ENCODE measurements around the gene LINGO1. TPM values are rescaled to one million over a fixed set of nuclear protein-coding genes. Genes with fewer than 3 reads are reported as not detected.

LINGO1 gene
- total RNA-seq, 1 donor from 2014 or later = 18.7 TPM

GRCh38 chr15:77622209-77622933, 10.3 kb downstream of the LINGO1 start:
- TF ChIP-seq, protein P1, sequence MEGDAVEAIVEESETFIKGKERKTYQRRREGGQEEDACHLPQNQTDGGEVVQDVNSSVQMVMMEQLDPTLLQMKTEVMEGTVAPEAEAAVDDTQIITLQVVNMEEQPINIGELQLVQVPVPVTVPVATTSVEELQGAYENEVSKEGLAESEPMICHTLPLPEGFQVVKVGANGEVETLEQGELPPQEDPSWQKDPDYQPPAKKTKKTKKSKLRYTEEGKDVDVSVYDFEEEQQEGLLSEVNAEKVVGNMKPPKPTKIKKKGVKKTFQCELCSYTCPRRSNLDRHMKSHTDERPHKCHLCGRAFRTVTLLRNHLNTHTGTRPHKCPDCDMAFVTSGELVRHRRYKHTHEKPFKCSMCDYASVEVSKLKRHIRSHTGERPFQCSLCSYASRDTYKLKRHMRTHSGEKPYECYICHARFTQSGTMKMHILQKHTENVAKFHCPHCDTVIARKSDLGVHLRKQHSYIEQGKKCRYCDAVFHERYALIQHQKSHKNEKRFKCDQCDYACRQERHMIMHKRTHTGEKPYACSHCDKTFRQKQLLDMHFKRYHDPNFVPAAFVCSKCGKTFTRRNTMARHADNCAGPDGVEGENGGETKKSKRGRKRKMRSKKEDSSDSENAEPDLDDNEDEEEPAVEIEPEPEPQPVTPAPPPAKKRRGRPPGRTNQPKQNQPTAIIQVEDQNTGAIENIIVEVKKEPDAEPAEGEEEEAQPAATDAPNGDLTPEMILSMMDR (IDR thresholded peaks at IDR 0.05; ENCODE audit: unreplicated experiment) = no peak
- no peak for DNase-seq (ENCODE audit: low spot score in 2 of 2, unreplicated experiment in 2 of 2)
- no peaks in the 10 kb centered on the region for H3K9me3 Mint-ChIP-seq
- no peak overlapping the region for H3K4me3 Mint-ChIP-seq
- H3K27me3 Mint-ChIP-seq (ENCODE audit: low read depth) = no peaks in the 10 kb centered on the region
- peak overlapping the region; percentile 50 for H3K27ac Mint-ChIP-seq
- peaks cover 36% of the 10 kb centered on the region for H3K4me1 Mint-ChIP-seq
- H3K36me3 Mint-ChIP-seq = no peaks in the 10 kb centered on the region

DNA sequence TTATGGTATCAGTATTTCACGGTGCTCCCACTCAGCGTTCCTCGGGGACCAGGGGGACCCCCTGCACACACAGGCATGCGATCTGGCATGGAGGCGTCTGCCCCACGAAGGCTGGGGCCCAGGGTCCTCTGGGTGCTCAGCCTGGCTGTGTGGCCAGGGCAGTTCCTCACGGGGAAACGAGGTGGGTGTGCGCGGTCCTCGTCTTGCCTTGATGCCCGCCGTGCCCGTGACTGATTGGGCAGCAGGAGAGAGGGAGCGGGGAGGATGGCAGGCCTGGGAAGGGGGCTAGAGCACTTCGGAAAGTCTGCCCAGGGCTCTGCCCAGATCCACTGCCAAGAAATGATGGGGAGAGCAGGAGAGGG, 10.9 kb downstream of the LINGO1 start:
- Mint-ChIP-seq H3K36me3 (no peaks in the 10 kb centered on the region), H3K4me3 (no peak overlapping the region), H3K27me3 (ENCODE audit: low read depth) (no peaks in the 10 kb centered on the region), H3K27ac (peak overlapping the region; percentile 50), H3K4me1 (peaks cover 36% of the 10 kb centered on the region), H3K9me3 (no peaks in the 10 kb centered on the region)
- no peak for DNase-seq (ENCODE audit: low spot score in 2 of 2, unreplicated experiment in 2 of 2)
- TF ChIP-seq, protein P1 (IDR thresholded peaks at IDR 0.05; ENCODE audit: unreplicated experiment) = no peak

DNA sequence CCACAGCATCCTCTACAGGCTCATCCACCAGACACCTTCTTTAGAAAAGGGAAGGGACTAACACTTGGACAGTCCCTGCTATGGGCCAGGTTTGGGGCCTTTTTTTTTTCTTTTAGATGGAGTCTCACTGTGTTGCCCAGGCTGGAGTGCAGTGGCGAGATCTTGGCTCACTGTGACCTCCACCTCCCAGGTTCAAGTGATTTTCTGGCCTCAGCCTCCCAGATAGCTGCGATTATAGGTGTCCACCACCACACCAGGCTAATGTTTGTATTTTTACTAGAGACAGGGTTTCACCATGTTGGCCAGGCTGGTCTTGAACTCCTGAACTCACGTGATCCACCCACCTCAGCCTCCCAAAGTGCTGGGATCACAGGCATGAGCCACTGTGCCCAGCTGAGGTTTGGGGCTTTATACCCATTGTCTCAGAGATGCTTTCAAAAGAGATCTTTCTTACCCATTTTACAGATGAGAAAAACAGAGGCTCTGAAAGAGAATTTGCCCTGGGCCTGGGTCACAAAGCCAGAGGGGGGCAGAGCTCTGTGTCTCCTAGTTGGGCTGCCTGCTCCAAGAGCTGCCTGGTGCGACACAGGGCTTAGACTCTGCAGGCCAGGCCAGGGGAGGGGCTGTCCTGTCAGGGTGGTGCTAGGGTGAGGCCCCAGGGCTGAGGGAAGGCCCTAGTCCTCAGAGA, 11.6 kb downstream of the LINGO1 start:
- Mint-ChIP-seq H3K4me3 (no peak overlapping the region), H3K4me1 (peaks cover 36% of the 10 kb centered on the region), H3K27ac (no peak overlapping the region), H3K27me3 (ENCODE audit: low read depth) (no peaks in the 10 kb centered on the region), H3K36me3 (no peaks in the 10 kb centered on the region), H3K9me3 (no peaks in the 10 kb centered on the region)
- TF ChIP-seq, protein P1 (IDR thresholded peaks at IDR 0.05; ENCODE audit: unreplicated experiment) = no peak
- no peak for DNase-seq (ENCODE audit: low spot score in 2 of 2, unreplicated experiment in 2 of 2)

DNA sequence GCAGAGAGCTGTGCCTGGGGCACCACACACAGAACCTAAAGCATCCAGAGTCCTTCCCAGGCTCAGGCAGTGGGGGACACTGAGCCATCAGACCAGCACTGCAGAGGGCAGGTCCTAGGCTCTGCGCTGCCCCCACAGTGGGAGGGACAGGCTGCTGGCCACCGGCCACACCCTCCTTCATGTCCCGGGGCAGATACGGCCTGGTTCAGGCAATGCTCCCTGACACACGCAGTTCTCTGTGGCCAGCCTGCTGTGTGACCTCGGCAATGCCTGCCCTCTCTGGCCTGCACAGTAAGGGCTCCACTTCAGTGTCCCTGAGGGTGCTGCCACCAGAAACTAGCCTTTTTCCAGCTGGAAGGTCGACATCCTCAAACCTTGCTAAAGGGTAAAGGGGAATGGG, 12.4 kb downstream of the LINGO1 start:
- no peaks in the 10 kb centered on the region for H3K27me3 Mint-ChIP-seq (ENCODE audit: low read depth)
- no peak overlapping the region for H3K4me3 Mint-ChIP-seq
- peaks cover 34% of the 10 kb centered on the region for H3K4me1 Mint-ChIP-seq
- H3K36me3 Mint-ChIP-seq = no peaks in the 10 kb centered on the region
- DNase-seq (ENCODE audit: low spot score in 2 of 2, unreplicated experiment in 2 of 2) = no peak
- H3K27ac Mint-ChIP-seq = no peak overlapping the region
- no peaks in the 10 kb centered on the region for H3K9me3 Mint-ChIP-seq
- TF ChIP-seq, protein P1 (IDR thresholded peaks at IDR 0.05; ENCODE audit: unreplicated experiment) = no peak

DNA sequence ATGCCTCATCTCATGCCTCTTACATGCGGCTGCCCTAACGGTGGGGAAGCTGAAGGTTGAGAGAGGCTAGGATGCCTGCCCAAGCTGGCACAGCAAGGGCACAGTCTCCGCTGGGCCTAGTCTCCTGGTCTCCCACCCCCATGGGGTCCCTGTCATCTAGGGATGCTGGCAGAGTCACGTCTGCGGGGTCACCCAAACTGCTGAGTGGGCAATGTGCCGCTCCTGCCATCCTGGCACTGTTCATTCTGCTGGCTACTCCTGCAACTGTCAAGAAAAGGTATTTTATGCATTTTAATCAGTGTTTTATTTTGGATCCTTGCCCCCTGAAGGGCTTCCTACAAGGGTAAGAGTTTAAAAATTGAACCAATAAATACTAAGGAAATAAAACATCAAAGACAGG, 12.8 kb downstream of the LINGO1 start:
- no peak for DNase-seq (ENCODE audit: low spot score in 2 of 2, unreplicated experiment in 2 of 2)
- Mint-ChIP-seq H3K9me3 (no peaks in the 10 kb centered on the region), H3K36me3 (peaks cover 3% of the 10 kb centered on the region), H3K27me3 (ENCODE audit: low read depth) (no peaks in the 10 kb centered on the region), H3K27ac (no peak overlapping the region), H3K4me3 (no peak overlapping the region), H3K4me1 (peaks cover 30% of the 10 kb centered on the region)
- TF ChIP-seq, protein P1 (IDR thresholded peaks at IDR 0.05; ENCODE audit: unreplicated experiment) = no peak

Measured in mesothelial cell of epicardium (in vitro differentiated cells).